ENCODE data around the gene RASL10A.

Gene RASL10A

DNA sequence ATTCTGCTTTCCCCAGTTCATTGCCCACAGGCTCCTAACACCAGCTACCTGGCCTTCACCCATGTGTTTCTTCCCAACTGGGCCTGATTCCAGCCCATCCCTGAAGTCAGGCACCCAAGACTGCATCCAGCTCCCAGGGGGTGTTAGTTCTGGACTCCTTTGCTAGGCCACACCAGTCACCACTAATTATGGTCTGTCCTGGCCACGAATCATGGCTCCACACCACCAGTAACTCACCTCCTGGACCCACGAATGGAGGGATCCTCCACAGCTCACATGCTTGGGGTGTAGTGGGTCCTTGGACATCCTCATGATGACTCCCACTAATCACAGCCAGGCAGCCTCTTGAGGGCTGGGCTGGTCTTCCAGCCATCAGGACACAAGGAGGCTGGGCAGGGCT, 3.6 kb upstream of the RASL10A start:
- DNase-seq (ENCODE audit: extremely low read depth, low read depth), result no peak
- no peak for TF ChIP-seq CTCF (IDR thresholded peaks at IDR 0.05; ENCODE audit: low read depth, low read length)

- TF ChIP-seq CTCF (IDR thresholded peaks at IDR 0.05; ENCODE audit: low read depth, low read length), result no peak
- no peak for DNase-seq (ENCODE audit: extremely low read depth, low read depth)
Measured at GRCh38 chr22:29317827-29318454, 2.4 kb upstream of the RASL10A start.

GRCh38 chr22:29316141-29316828, 788 bp upstream of the RASL10A start:
- DNase-seq (ENCODE audit: extremely low read depth, low read depth), result no peak
- TF ChIP-seq CTCF (IDR thresholded peaks at IDR 0.05; ENCODE audit: low read depth, low read length), result no peak

GRCh38 chr22:29314537-29315285, 786 bp downstream of the RASL10A start:
- no peak for DNase-seq (ENCODE audit: extremely low read depth, low read depth)
- TF ChIP-seq CTCF (IDR thresholded peaks at IDR 0.05; ENCODE audit: low read depth, low read length), result no peak

- no peak for DNase-seq (ENCODE audit: extremely low read depth, low read depth)
- no peak for TF ChIP-seq CTCF (IDR thresholded peaks at IDR 0.05; ENCODE audit: low read depth, low read length)
Measured at GRCh38 chr22:29313576-29314466, 1.7 kb downstream of the RASL10A start.

- TF ChIP-seq CTCF (IDR thresholded peaks at IDR 0.05; ENCODE audit: low read depth, low read length), result peak; percentile 42
- no peak for DNase-seq (ENCODE audit: extremely low read depth, low read depth)
Measured at GRCh38 chr22:29313126-29313575, 2.3 kb downstream of the RASL10A start.

Data from AG09319 (cell line).